GM21723 (cell line): ENCODE data around the gene OR7G2.

Experiments
- ATAC-seq: cut with Tn5 transposase; IDR thresholded peaks from one replicate; pipeline ENCODE4 v1.9.1; 2021; ENCODE audit warnings: mild to moderate bottlenecking, moderate library complexity; ENCODE audit not compliant: unreplicated experiment

The OR7G2 gene

DNA sequence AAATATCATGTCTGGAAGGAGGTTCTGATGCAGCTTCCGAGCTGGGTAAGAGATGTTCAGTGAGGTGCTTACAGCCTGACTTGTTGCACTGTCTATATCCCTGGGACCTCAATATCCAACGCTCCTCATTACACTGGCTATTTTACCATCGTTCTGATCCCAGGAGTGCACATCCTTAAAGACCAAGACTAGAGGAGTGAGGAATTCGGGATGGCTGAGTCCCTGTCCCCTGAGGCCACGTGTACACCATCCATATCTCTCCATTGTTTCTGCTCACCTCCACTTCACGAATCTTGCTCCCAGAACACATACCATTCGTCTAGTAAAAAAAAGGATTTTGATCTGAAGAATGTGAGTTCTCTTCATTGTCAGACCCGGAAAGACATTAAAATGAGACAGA is at the start of gene OR7G2:
Gene OR7G2 (minus strand): TSS at position 101 of the 400 bp plus-strand sequence. CDS start 4,232 bp downstream, outside the sequence.
- ATAC-seq: no peak

DNA sequence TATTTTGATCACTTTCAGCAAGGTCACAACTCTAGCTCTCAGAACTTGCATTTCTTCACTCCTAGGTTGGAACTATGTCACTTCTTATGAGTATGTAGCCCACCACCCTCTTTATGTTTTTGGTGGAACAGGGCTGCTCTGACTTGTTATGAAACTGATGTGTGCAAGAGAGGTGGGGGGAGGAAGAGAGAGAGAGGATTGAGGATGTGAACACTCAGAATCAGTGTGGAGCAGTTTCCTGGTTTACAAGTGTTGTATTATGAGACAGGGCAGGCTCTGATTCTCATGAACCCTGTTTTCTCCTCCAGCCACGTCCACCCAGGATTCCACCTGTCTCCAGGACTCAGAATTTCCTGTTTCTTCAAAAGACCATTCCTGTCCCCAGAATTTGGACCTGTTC is 49.0 kb upstream of the OR7G2 start:
- ATAC-seq: no peak

DNA sequence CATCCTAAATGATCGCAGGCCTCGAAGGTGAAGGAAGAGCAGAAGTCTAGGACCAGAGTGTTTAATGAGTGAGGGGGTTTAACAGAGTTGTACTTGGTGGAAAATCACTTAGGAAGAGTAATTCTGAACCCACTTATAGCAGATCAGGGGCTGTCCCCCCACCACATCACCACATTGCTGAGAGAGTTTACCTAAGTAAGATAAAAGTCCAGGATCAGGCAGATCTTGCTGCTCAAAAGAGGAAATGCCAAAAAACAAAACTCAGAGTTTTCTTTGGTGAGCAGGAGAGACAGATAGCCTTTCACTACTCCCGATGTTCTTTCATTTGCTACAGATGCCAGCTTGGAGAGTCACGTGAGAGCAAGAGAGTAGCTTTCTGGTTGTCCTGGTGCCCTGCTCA is 48.3 kb upstream of the OR7G2 start:
- ATAC-seq: no peak

DNA sequence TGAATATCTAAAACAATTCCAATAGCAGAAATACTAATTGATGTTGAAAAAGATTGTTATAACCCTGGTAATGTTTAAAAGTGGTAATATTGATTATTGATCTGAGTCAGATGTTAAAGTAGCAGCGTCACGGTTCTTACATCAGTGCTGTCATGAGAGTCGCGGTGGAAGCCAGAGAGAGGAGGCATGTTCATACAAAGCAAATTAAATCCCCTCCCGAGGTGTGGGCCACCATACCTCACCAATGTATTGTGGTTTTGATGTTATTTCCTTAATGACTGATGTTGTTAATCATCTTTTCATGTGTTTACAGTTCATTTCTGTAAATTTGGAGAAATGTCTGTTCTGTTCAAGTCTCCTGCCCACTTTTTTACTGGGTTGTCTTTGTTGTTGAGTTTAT is 44.1 kb upstream of the OR7G2 start:
- no peak for ATAC-seq

DNA sequence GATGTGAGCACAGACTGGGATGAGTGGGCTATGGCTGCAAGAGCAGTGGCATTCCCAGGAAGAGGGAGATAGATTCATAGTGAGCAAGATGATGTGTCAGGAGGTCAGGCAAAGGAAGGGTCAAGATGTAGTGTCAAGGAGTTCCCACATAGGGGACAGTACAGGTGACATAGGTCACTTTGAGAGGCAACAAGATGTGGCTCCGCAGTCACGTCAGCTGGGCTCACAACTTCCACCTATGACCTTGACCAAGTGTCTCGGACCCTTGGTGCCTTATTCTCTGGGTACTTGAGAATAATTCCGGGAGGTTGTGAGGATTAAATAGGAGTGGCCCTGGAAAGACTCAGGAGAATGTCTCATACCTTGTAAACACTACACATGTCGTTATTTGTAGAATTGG is 43.4 kb upstream of the OR7G2 start:
- no peak for ATAC-seq

DNA sequence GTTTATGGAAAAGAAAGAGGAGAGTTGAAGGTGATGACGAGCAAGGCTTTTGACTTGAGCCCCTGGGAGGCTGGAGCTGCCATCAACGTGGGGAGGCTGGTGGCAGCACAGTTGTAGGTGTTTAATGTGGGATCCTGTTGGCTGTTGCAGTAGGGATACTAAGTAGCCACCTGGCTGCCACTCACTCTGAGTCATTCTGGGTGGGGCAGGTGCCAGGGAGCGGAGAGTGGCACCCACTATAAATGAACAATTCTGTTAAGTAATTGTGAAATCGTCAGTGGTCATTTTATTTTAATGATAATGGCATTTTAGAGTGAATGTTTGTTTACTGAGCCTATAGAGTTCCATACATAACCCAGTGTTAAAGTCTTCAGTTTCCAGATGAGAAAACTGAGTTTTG is 42.7 kb upstream of the OR7G2 start:
- ATAC-seq: no peak

DNA sequence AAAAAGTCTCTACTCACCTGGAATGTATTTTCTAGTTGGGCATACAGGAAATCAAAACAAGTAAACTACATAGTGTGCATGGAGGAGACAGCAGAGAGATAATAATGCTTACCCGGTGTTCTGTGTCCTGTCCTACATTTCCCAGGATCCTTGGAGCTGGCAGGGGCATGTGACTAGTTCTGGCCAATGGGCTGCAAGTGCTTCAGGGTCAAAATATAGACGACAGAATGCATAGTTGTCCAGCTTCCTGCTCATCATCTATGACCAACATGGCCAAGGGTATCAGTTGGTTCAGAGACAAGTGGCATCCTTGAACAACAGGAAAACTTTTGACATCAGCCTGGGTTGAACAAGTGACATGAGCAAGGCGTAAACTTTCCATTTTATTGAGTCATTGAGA is 41.4 kb upstream of the OR7G2 start:
- ATAC-seq: no peak

DNA sequence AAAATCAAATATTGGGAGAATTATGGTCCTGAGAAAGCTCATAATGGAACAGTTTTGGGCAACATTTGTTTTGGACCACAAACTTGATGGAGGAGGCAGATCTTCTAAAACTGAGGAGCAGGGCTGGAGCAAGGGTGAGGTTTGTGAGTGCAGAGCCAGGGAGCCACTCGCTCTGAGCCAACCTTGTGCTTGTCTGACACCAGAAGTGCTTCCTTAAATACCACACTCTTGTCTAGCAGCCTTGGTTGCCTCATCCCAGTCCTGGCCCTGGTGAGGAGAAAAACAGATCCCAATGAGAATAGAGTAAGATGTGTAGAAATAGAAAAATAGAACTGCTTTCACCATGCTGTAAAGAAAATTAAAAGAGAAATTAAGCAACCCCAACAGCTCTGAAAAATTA is 39.6 kb upstream of the OR7G2 start:
- ATAC-seq: no peak

DNA sequence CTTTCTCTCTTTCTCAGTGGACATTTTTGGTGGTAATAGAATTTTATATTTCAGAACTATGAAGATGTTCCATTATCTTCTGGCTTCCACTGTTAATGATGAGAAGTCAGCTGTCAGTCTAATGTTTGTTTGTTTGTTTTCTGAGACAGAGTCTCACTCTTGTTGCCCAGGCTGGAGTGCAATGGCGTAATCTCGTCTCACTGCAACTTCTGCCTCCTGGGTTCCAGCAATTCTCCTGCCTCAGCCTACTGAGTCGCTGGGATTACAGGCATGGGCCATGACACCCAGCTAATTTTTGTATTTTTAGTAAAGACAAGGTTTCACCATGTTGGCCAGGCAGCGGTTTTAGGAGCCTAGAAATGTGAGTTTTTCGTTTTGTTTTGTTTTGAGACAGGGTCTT is 37.6 kb upstream of the OR7G2 start:
- ATAC-seq: no peak

DNA sequence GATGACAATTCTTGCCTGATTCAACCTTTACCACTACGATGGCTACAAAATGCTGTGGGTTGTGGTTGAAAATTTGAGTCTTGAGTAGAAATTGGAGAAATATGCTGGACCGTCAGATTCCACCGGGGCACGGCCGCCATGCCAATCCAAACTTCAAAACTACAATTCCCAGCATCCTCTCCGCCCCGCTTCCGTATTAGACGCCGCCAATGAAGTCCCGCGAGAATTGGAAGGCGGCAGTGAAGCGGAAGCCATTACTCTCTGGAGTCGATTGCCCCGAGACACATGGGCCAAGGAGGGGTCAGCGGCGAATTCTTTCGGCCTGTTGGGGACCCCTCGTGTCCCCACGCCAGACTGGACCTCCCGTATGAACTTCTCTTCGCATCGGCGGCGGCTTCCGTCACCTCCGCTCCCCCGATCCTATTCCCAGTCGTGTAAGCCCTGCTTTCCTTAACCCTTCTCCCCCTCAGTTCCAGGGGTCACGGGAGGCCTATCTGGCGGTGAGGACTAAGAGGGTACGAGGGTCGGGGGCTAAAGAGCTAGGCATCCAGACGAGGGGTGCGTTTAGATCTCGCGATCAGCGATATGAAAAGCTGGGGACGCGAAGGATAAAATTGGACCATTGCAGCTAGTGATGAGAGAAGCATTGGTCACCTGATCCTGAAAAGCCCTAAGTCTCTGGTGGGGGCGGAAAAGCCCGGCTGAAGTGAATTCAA is 33.0 kb upstream of the OR7G2 start, which contains the start of gene ZNF317:
Gene ZNF317 (plus strand): TSS at position 239 of the 716 bp plus-strand sequence. CDS start 15,620 bp downstream, outside the sequence.
- ATAC-seq: peak; percentile 96

DNA sequence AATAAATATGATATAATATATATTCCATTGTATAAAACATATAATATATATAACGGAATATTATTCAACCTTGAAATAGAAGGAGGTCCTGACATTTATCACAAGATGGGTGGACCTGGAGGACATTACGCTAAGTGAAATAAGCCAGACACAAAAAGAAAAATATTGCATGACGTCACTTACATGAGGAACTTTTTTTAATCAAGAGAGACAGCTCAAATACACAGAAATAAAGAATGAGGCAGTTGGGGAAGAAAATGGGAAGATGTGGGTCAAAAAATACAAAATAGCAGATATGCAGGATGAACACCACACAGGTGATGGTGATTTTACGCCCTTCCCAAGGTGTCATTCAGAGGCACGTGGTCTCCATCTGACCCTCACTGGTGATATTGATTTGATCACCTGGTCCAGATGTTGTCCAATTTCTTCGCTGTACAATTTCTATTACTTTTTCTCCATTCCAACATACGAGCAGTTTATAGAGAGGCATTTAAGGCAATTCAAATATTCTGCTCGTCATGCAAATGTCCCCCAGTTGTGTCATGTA is 32.4 kb upstream of the OR7G2 start:
- ATAC-seq: peak; percentile 8

DNA sequence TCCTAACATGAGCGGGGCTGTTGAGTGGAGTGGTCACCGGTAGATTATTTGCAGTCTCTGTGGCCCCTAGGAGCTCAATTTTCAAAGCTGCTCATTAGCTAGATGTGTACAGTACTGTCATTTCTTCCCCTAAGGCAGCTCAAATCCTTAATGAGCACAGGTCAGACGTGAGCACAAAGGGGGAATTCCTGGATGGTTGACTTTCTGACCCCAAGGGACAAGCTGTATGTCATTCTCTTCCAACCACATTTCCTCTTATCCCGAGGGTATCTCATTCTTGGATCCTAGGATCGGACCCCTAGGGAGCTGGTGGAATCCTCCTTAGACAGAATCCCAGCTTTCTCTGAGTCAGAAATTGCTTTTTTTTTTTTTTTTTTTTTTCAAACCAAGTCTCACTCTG is 25.1 kb upstream of the OR7G2 start:
- ATAC-seq: no peak

DNA sequence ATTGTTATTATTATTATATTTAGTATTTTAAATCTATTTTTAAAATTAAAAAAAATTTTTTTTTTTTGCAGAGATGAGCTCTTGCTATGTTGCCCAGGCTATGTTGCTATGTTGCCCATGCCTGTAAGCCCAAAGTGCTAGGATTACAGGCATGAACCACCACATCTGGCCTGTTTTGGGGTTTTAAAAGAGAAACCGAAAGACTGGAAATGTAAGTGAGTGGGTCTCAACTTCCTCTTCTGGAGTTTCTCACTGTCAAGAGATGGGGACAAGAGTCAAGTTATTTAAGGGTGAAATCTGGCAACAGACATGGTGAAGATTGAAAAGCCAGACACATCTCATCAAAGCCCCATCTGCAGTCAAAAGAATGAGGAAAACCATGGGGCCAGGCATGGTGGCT is 23.7 kb upstream of the OR7G2 start:
- no peak for ATAC-seq

DNA sequence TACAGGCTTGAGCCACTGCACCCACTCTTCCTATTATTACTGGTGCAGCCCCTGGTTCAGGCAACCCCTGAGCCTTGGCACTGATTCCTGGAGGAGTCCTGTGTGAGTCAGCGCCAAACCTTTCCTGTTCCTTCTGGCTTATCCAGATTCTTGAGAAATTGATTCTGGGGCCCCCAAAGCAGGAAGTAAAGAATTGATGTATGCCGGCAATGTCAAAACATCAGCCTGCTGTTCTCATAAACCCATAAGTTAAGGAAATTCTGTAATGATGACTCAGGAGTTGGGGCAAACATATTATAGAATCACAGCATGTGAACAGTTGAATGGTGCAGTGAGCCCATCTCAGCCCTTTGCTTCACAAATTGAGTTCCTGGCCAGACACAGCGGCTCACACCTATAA is 20.9 kb upstream of the OR7G2 start:
- no peak for ATAC-seq

DNA sequence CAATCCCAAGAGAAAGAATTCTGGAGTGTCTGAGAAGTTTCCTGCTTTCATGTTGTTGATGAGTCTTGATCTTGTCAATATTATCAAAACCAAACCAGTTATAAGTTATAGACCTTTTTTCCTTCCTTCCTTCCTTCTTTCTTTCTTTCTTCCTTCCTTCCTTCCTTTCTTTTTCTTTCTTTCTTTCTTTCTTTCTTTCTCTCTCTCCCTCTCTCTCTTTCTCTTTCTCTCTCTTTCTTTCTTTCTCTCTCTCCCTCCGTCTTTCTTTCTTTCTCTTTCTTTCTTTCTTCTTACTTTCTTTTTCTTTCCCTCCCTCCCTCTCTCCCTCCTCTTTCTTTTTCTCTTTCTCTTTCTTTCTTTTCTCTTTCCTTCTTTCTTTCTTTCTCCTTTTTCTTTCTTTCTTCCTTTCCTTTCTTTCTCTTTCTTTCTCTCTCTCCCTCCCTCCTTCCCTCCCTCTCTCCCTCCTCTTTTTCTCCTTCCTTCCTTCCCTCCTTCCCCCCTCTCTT is 19.7 kb upstream of the OR7G2 start, which contains the start of gene OR7G3:
Gene OR7G3 (minus strand): TSS at position 51 of the 506 bp plus-strand sequence. CDS start 0 bp downstream, at position 51.
- ATAC-seq: no peak

DNA sequence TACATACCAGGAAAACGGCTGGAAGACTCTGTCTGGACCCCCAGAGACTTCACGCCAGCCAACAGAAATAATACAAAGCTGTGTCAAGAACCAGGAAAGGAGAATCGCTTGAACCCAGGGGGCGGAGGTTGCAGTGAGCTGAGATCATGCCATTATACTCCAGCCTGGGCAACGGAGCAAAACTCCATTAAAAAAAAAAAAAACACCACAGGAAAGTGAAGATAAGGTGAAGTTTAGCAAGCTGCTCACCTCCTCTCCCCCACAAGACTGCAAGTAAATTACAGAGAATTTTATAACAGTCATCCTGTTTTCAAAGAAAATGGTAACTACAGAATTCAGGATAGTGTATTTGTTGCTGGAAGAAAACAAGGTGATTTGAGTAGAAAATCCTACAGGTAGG is 9.3 kb upstream of the OR7G2 start:
- ATAC-seq: no peak

DNA sequence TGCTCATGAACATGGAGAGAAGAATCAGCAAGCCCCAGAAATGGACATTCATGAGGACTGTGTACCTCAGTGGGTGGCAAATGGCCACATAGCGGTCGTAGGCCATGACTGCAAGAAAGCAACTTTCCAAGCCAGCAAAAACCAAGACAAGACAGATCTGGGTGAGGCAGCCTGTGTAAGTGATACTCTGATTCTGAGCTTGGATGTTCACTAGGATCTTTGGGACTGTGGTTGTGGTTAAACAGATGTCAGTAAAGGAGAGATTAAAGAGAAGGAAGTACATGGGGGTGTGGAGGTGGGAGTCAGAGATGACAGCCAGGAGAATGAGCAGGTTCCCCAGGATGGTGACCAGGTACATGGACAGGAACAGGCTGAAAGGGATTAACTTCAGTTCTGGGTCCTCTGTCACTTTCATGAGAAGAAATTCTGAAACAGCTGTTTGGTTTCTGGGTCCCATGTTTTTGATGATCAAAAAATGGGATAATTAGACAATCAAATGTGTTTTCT is 8.1 kb upstream of the OR7G2 start, which contains the start of gene OR7G1:
Gene OR7G1 (minus strand): TSS at position 457 of the 507 bp plus-strand sequence. CDS start 0 bp downstream, at position 457.
- ATAC-seq: no peak

DNA sequence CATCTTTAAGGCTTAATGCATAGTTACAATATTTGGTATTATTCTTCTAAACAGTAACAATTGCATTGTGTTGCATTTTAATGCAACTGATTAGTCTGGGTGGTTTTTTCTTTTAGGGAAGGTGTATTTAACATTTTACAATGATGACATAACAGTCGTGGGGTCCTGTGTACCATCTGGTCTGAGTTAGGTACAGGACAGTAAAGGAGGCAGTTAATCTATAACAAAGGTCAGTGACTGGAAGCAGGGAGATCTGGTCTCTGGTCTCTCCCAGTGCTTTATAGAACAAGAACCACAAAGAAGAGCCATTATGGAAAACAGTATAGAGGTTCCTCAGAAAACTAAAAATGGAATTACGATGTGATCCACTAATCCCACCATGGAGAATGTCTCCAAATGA is 2.7 kb upstream of the OR7G2 start:
- ATAC-seq: no peak

DNA sequence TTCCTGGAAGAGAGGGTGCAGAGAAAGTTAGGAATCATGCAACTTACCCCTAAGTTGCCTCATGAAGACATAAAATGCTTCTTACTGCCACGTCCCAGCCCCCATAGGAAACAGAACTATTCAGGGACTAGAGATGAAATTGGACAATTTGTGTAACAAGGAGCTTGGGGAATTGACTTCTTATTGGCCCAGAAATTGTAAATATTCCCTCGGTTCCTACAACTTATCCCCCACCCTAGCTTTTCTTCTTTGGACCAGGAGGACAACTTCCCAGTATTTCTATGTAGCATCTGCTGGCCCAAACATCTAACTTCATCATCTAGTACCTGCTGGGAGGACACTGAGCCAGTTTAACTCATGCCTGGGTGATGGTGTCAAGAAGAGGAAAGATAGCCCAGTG is 20.5 kb downstream of the OR7G2 start, which contains the start of gene OR1M1:
Gene OR1M1 (plus strand): TSS at position 301 of the 400 bp plus-strand sequence. CDS start 6,184 bp downstream, outside the sequence.
- no peak for ATAC-seq

DNA sequence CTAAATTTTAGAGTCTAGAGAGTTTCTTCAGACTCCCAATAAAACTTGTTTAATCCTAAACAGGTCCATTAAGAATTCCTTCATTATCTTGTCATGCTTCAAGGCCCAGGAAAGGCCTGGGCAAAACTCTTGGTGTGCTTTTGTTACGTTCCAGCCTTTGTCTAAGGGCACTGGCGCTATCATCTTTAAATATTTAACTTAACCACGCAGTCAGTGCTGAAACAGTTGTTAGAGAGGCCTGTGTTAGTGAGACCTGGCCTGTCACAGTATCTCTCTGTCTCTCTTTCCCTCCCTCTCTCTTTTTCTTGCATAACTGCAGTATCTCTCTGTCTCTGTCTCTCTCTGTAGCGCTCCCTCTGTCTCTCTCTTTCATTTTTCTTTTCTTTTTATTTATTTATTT is 28.6 kb downstream of the OR7G2 start:
- ATAC-seq: no peak

DNA sequence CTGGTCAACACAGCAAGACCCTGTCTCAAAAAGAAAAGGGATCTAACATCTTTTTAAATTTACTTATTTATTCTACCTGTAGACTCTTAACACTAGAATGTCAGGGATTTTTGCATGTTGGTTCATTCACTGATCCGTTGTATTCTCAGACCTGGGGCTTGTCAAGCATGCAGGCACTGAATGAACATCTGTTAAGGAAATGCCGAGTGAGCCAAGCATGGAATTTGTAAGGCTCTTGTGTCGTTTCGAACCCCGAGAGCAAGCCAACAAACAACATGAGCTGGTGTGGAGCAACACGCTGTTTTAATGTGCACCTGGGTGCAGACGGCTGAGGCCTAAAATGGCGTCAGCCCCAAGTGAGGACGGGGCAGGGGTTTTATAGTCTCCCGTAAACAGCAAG is 30.4 kb downstream of the OR7G2 start:
- no peak for ATAC-seq
